ENCODE data around the gene YARS2.

- no peak for TF ChIP-seq SP1 (IDR thresholded peaks at IDR 0.05)
- no peak for TF ChIP-seq HDGF (IDR thresholded peaks at IDR 0.05; ENCODE audit: borderline replicate concordance)
- no peak for TF ChIP-seq FOXA1 (IDR thresholded peaks at IDR 0.05)
- TF ChIP-seq L3MBTL2 (conservative IDR thresholded peaks at IDR 0.05) = no peak
- TF ChIP-seq FOXM1 (IDR thresholded peaks at IDR 0.05; ENCODE audit: borderline replicate concordance) = no peak
- TF ChIP-seq SUZ12 (IDR thresholded peaks at IDR 0.05) = no peak
- no peak for TF ChIP-seq ELF4 (IDR thresholded peaks at IDR 0.05)
- TF ChIP-seq BHLHE40 (IDR thresholded peaks at IDR 0.05; ENCODE audit: borderline replicate concordance) = no peak
- no peak for TF ChIP-seq FOXK2 (IDR thresholded peaks at IDR 0.05)
- TF ChIP-seq CTBP1 (IDR thresholded peaks at IDR 0.05; ENCODE audit: borderline replicate concordance) = no peak
Measured at GRCh38 chr12:32770141-32770540, 14.4 kb upstream of the YARS2 start.

All from HEK293T (cell line).